ENCODE data around the gene BRD1.

DNA sequence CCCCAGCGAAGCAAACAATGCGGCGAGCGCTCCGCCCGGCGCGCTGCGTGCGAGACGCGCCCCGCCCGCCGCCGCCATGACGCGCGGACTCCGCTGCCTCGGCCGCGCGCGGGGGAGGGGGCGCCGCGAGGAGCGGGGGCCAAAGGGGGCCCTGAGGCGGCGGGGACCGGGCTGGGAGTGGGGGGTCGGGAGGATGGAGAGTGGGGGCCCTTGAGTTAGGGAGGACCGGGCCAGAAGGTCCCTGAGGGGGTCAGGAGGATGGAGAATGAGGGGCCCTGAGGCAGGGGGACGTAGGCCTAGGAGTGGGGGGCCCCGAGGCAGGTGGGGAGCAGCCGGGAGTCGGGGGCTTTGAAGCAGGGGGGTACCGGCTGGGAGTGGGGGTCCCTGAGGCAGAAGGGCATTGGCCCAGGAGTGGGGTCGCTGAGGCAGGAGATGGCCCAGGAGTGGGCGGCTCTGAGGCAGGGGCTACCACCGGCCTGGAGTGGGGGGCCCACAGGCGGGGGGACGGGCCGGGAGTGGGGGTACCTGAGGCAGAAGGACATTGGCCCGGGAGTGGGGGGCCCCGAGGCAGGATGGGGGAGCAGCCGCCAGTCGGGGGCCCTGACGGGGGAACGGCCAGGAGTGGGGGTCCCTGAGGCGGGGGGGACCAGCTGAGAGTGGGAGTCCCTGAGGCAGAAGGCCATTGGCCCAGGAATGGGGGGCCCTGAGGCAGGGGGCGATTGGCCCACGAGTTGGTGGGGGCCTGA, at the start of gene BRD1:
- TF ChIP-seq POLR2AphosphoS5 (IDR thresholded peaks at IDR 0.05; ENCODE audit: low read depth, low read length) (no peak), TAF1 (IDR thresholded peaks at IDR 0.05; ENCODE audit: borderline replicate concordance, insufficient read depth, low read length) (0 out of 2 replicates have a peak, but pooled peaks have one; percentile 58)
- TF ChIP-seq, protein P1, sequence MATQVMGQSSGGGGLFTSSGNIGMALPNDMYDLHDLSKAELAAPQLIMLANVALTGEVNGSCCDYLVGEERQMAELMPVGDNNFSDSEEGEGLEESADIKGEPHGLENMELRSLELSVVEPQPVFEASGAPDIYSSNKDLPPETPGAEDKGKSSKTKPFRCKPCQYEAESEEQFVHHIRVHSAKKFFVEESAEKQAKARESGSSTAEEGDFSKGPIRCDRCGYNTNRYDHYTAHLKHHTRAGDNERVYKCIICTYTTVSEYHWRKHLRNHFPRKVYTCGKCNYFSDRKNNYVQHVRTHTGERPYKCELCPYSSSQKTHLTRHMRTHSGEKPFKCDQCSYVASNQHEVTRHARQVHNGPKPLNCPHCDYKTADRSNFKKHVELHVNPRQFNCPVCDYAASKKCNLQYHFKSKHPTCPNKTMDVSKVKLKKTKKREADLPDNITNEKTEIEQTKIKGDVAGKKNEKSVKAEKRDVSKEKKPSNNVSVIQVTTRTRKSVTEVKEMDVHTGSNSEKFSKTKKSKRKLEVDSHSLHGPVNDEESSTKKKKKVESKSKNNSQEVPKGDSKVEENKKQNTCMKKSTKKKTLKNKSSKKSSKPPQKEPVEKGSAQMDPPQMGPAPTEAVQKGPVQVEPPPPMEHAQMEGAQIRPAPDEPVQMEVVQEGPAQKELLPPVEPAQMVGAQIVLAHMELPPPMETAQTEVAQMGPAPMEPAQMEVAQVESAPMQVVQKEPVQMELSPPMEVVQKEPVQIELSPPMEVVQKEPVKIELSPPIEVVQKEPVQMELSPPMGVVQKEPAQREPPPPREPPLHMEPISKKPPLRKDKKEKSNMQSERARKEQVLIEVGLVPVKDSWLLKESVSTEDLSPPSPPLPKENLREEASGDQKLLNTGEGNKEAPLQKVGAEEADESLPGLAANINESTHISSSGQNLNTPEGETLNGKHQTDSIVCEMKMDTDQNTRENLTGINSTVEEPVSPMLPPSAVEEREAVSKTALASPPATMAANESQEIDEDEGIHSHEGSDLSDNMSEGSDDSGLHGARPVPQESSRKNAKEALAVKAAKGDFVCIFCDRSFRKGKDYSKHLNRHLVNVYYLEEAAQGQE (IDR thresholded peaks at IDR 0.05; ENCODE audit: insufficient read depth in 1 of 2, low read depth in 2 of 2, low read length in 2 of 2): no peak
